ENCODE results near the gene GRIN3B.

GRIN3B gene

GRCh38 chr19:1049106-1049505, 48.9 kb downstream of the GRIN3B start:
- TF ChIP-seq USF1 (IDR thresholded peaks at IDR 0.05): no peak
- TF ChIP-seq TAF1 (IDR thresholded peaks at IDR 0.05; ENCODE audit: low read depth): no peak
- TF ChIP-seq TEAD4 (IDR thresholded peaks at IDR 0.05): no peak
- no peak for TF ChIP-seq YY1 (IDR thresholded peaks at IDR 0.05; ENCODE audit: low read depth)
- no peak for TF ChIP-seq EGR1 (IDR thresholded peaks at IDR 0.05)
- no peak for TF ChIP-seq TCF12 (IDR thresholded peaks at IDR 0.05; ENCODE audit: low read depth)
- TF ChIP-seq REST (IDR thresholded peaks at IDR 0.05; ENCODE audit: low read depth): no peak
- TF ChIP-seq EP300 (IDR thresholded peaks at IDR 0.05; ENCODE audit: borderline replicate concordance): no peak
- TF ChIP-seq MAX (IDR thresholded peaks at IDR 0.05): no peak
- TF ChIP-seq FOXM1 (IDR thresholded peaks at IDR 0.05; ENCODE audit: borderline replicate concordance, low read depth): no peak
- TF ChIP-seq RAD21 (IDR thresholded peaks at IDR 0.05; ENCODE audit: low read depth): no peak
- TF ChIP-seq NFIC (IDR thresholded peaks at IDR 0.05): no peak

- TF ChIP-seq YY1 (IDR thresholded peaks at IDR 0.05; ENCODE audit: low read depth) (no peak), EP300 (IDR thresholded peaks at IDR 0.05; ENCODE audit: borderline replicate concordance) (no peak), ZBTB7A (IDR thresholded peaks at IDR 0.05; ENCODE audit: low read depth) (no peak), CEBPB (IDR thresholded peaks at IDR 0.05) (no peak), TCF12 (IDR thresholded peaks at IDR 0.05; ENCODE audit: low read depth) (no peak)
Observed at GRCh38 chr19:1049800-1050199, 49.6 kb downstream of the GRIN3B start.

GRCh38 chr19:1050989-1051788, 51.0 kb downstream of the GRIN3B start:
- no peak for TF ChIP-seq RAD21 (IDR thresholded peaks at IDR 0.05; ENCODE audit: low read depth)
- TF ChIP-seq EGR1 (IDR thresholded peaks at IDR 0.05): no peak
- no peak for TF ChIP-seq FOXM1 (IDR thresholded peaks at IDR 0.05; ENCODE audit: borderline replicate concordance, low read depth)
- no peak for TF ChIP-seq CREB1 (IDR thresholded peaks at IDR 0.05; ENCODE audit: low read depth)
- no peak for TF ChIP-seq TCF12 (IDR thresholded peaks at IDR 0.05; ENCODE audit: low read depth)
- no peak for TF ChIP-seq EP300 (IDR thresholded peaks at IDR 0.05; ENCODE audit: borderline replicate concordance)
- no peak for TF ChIP-seq YY1 (IDR thresholded peaks at IDR 0.05; ENCODE audit: low read depth)
- TF ChIP-seq REST (IDR thresholded peaks at IDR 0.05; ENCODE audit: low read depth): no peak
- TF ChIP-seq USF1 (IDR thresholded peaks at IDR 0.05): no peak
- no peak for TF ChIP-seq ZBTB7A (IDR thresholded peaks at IDR 0.05; ENCODE audit: low read depth)
- TF ChIP-seq MAX (IDR thresholded peaks at IDR 0.05): no peak
- TF ChIP-seq NFIC (IDR thresholded peaks at IDR 0.05): no peak

- TF ChIP-seq ZBTB7A (IDR thresholded peaks at IDR 0.05; ENCODE audit: low read depth) (no peak), FOXM1 (IDR thresholded peaks at IDR 0.05; ENCODE audit: borderline replicate concordance, low read depth) (no peak), EGR1 (IDR thresholded peaks at IDR 0.05) (no peak), NFIC (IDR thresholded peaks at IDR 0.05) (no peak), CEBPB (IDR thresholded peaks at IDR 0.05) (no peak), TEAD4 (IDR thresholded peaks at IDR 0.05) (no peak)
Observed at GRCh38 chr19:1051791-1052190, 51.6 kb downstream of the GRIN3B start.

GRCh38 chr19:1052349-1052975, 52.2 kb downstream of the GRIN3B start:
- TF ChIP-seq TCF12 (IDR thresholded peaks at IDR 0.05; ENCODE audit: low read depth) (no peak), USF1 (IDR thresholded peaks at IDR 0.05) (no peak), CEBPB (IDR thresholded peaks at IDR 0.05) (no peak), TAF1 (IDR thresholded peaks at IDR 0.05; ENCODE audit: low read depth) (no peak), FOXM1 (IDR thresholded peaks at IDR 0.05; ENCODE audit: borderline replicate concordance, low read depth) (no peak), REST (IDR thresholded peaks at IDR 0.05; ENCODE audit: low read depth) (no peak), EGR1 (IDR thresholded peaks at IDR 0.05) (no peak), ZBTB7A (IDR thresholded peaks at IDR 0.05; ENCODE audit: low read depth) (no peak), NFIC (IDR thresholded peaks at IDR 0.05) (no peak), EP300 (IDR thresholded peaks at IDR 0.05; ENCODE audit: borderline replicate concordance) (no peak), CREB1 (IDR thresholded peaks at IDR 0.05; ENCODE audit: low read depth) (no peak), RAD21 (IDR thresholded peaks at IDR 0.05; ENCODE audit: low read depth) (no peak), YY1 (IDR thresholded peaks at IDR 0.05; ENCODE audit: low read depth) (no peak), TEAD4 (IDR thresholded peaks at IDR 0.05) (no peak), MAX (IDR thresholded peaks at IDR 0.05) (no peak)
